Activated CD4-positive, alpha-beta T cell treated with anti-CD3 and anti-CD28 coated beads, Interleukin-2, Interleukin-4, amounts not matched to agents 100 ng/mL and 50 ng/mL, durations not matched to agents 16 hours and 8 hours (primary cell): ENCODE results near the gene NDE1.
"Not testable (repeated sequence)": the region's sequence is repeated elsewhere in the genome, so short reads cannot be mapped to it uniquely, and the experiment has no call there.

Experiments used
- DNase-seq: peaks from one replicate; pipeline ENCODE4 v3.0.0-alpha.2; 2020; ENCODE audit warnings: low spot score

Gene NDE1

GRCh38 chr16:15650019-15650697, at the start of gene NDE1:
Gene NDE1, plus strand, starts transcription at chr16:15650245. Its CDS starts 14,534 bp downstream, at chr16:15664779.
- peak; percentile 89 for DNase-seq

- DNase-seq, result no peak
These were observed 48.7 kb upstream of the NDE1 start for GRCh38 chr16:15601212-15601879.

- DNase-seq, result no peak
These were observed 47.6 kb upstream of the NDE1 start for GRCh38 chr16:15602285-15603044.

GRCh38 chr16:15604460-15605440, 45.3 kb upstream of the NDE1 start:
- DNase-seq, result no peak

GRCh38 chr16:15605839-15606517, 44.1 kb upstream of the NDE1 start:
- no peak for DNase-seq

GRCh38 chr16:15606518-15607220, 43.4 kb upstream of the NDE1 start:
- no peak for DNase-seq

GRCh38 chr16:15607221-15607699, 42.8 kb upstream of the NDE1 start:
- not testable (repeated sequence) for DNase-seq

GRCh38 chr16:15607700-15608396, 42.2 kb upstream of the NDE1 start:
- DNase-seq, result no peak

- DNase-seq, result no peak
These were observed 41.4 kb upstream of the NDE1 start for GRCh38 chr16:15608398-15609285.

GRCh38 chr16:15609286-15609649, 40.8 kb upstream of the NDE1 start:
- no peak for DNase-seq

- peak; percentile 17 for DNase-seq
These were observed 39.6 kb upstream of the NDE1 start for GRCh38 chr16:15610369-15610871.

- DNase-seq, result no peak
These were observed 38.4 kb upstream of the NDE1 start for GRCh38 chr16:15611610-15612009.

GRCh38 chr16:15613676-15614075, 36.4 kb upstream of the NDE1 start:
- DNase-seq, result no peak

GRCh38 chr16:15616012-15616411, 34.0 kb upstream of the NDE1 start:
- DNase-seq, result no peak

- DNase-seq, result no peak
These were observed 33.4 kb upstream of the NDE1 start for GRCh38 chr16:15616475-15617165.

- DNase-seq, result no peak
These were observed 32.1 kb upstream of the NDE1 start for GRCh38 chr16:15617901-15618300.

GRCh38 chr16:15618392-15618791, 31.7 kb upstream of the NDE1 start:
- no peak for DNase-seq

- no peak for DNase-seq
These were observed 29.3 kb upstream of the NDE1 start for GRCh38 chr16:15620611-15621195.
